OCI-LY1 (cell line): Measurements from ENCODE around the gene MAP4K1.

Experiments used
- CTCF ChIP-seq: fragments of 200-600 bp; sonication (generic), shearing (Covaris generic); IDR thresholded peaks from 2 replicates; pipeline ENCODE4 v1.5.1; 2017; ENCODE audit warnings: mild to moderate bottlenecking, antibody characterized with exemption, low read length, moderate library complexity, mixed read lengths
- EZH2 ChIP-seq: fragments of 200-600 bp; sonication (generic), shearing (Covaris generic); IDR thresholded peaks from 2 replicates; pipeline ENCODE4 v1.8.0; 2017; ENCODE audit warnings: borderline replicate concordance, mixed run types, mild to moderate bottlenecking, antibody characterized with exemption, low read length, moderate library complexity, mixed read lengths

GRCh38 chr19:38648769-38649304 is 31.1 kb upstream of the MAP4K1 start:
- TF ChIP-seq EZH2: no peak
- TF ChIP-seq CTCF: no peak
